Neuronal stem cell (in vitro differentiated cells): ENCODE measurements around the gene TAPT1.

Experiments
- DNase-seq: peaks from one replicate; pipeline ENCODE4 v3.0.0-alpha.2; 2013; ENCODE audit warnings: low spot score
- H2AFZ ChIP-seq: one replicate; pipeline ENCODE4 v1.6.1; 2013; ENCODE audit warnings: mild to moderate bottlenecking, low read length, inconsistent platforms
- H2AK5ac ChIP-seq: 2 replicates; pipeline ENCODE4 v1.6.1; 2013; ENCODE audit warnings: low read depth, mild to moderate bottlenecking, inconsistent platforms, low read length, moderate library complexity, mixed read lengths
- H2BK120ac ChIP-seq: 2 replicates; pipeline ENCODE4 v1.6.1; 2013; ENCODE audit warnings: low read depth, mild to moderate bottlenecking, inconsistent platforms, low read length, moderate library complexity, mixed read lengths
- H2BK12ac ChIP-seq: one replicate; pipeline ENCODE4 v1.6.1; 2013; ENCODE audit warnings: low read length, inconsistent platforms
- H2BK15ac ChIP-seq: 2 replicates; pipeline ENCODE4 v1.6.1; 2013; ENCODE audit warnings: mild to moderate bottlenecking, low read length, inconsistent platforms, mixed read lengths
- H2BK5ac ChIP-seq: one replicate; pipeline ENCODE4 v1.6.1; 2013; ENCODE audit warnings: inconsistent platforms, mild to moderate bottlenecking, low read length, moderate library complexity
- H3K14ac ChIP-seq: one replicate; pipeline ENCODE4 v1.6.1; 2013; ENCODE audit warnings: low read length, inconsistent platforms
- H3K18ac ChIP-seq: 2 replicates; pipeline ENCODE4 v1.6.1; 2013; ENCODE audit warnings: low read length, inconsistent platforms
- H3K23ac ChIP-seq: 2 replicates; pipeline ENCODE4 v1.6.1; 2013; ENCODE audit warnings: low read depth, mild to moderate bottlenecking, mixed read lengths, low read length, inconsistent platforms; ENCODE audit not compliant: poor library complexity
- H3K27ac ChIP-seq: replicated peaks from 3 replicates; pipeline ENCODE4 v1.5.1; 2013; ENCODE audit warnings: low read length, inconsistent platforms
- H3K27me3 ChIP-seq, 3 experiments: 2 replicates each; pipeline ENCODE4 v1.6.1; 2013; ENCODE audit warnings: low read length in 3 of 3, mild to moderate bottlenecking in 2 of 3, inconsistent platforms in 1 of 3, low read depth in 1 of 3, mixed read lengths in 1 of 3, moderate library complexity in 1 of 3; ENCODE audit not compliant: control insufficient read depth in 3 of 3, insufficient read depth in 3 of 3
- H3K36me3 ChIP-seq, 2 donors: replicated peaks in 1 of 2; 2 replicates each; pipeline ENCODE4 v1.6.1; 2013; ENCODE audit warnings: low read length in 2 of 2; ENCODE audit not compliant: control insufficient read depth in 2 of 2, insufficient read depth in 2 of 2
- H3K4ac ChIP-seq: 2 replicates; pipeline ENCODE4 v1.6.1; 2013; ENCODE audit warnings: inconsistent platforms, mild to moderate bottlenecking, low read length, moderate library complexity
- H3K4me1 ChIP-seq, 2 donors: 1 replicate in 1 of 2; 2 replicates in 1 of 2; pipeline ENCODE4 v1.6.1; 2013; ENCODE audit warnings: low read length in 2 of 2, low read depth in 1 of 2; ENCODE audit not compliant: control insufficient read depth in 2 of 2, insufficient read depth in 1 of 2
- H3K4me2 ChIP-seq: one replicate; pipeline ENCODE4 v1.6.1; 2013; ENCODE audit warnings: mild to moderate bottlenecking, low read length, inconsistent platforms; ENCODE audit not compliant: insufficient read depth, poor library complexity, severe bottlenecking
- H3K4me3 ChIP-seq, 2 donors: 2 replicates each; pipeline ENCODE4 v1.5.1; 2013; ENCODE audit warnings: low read length in 2 of 2, mild to moderate bottlenecking in 2 of 2, inconsistent platforms in 1 of 2, moderate library complexity in 1 of 2
- H3K79me1 ChIP-seq: one replicate; pipeline ENCODE4 v1.6.1; 2013; ENCODE audit warnings: low read depth, mild to moderate bottlenecking, inconsistent platforms, low read length, moderate library complexity
- H3K9ac ChIP-seq: one replicate; pipeline ENCODE4 v1.6.1; 2013; ENCODE audit warnings: mild to moderate bottlenecking, low read depth, low read length, inconsistent platforms; ENCODE audit not compliant: poor library complexity
- H3K9me3 ChIP-seq, 2 donors: replicated peaks in 1 of 2; 2 replicates each; pipeline versions ENCODE3 to v1.6.1; 2013; ENCODE audit warnings: low read length in 2 of 2, mild to moderate bottlenecking in 2 of 2, inconsistent platforms in 1 of 2, low read depth in 1 of 2, mixed read lengths in 1 of 2, moderate library complexity in 1 of 2; ENCODE audit not compliant: control insufficient read depth in 2 of 2, insufficient read depth in 1 of 2
- H4K8ac ChIP-seq: one replicate; pipeline ENCODE4 v1.6.1; 2013; ENCODE audit warnings: low read depth, mild to moderate bottlenecking, inconsistent platforms, low read length, moderate library complexity
- H4K91ac ChIP-seq: one replicate; pipeline ENCODE4 v1.6.1; 2013; ENCODE audit warnings: low read length, low read depth, mild to moderate bottlenecking, inconsistent platforms; ENCODE audit not compliant: poor library complexity
- WGBS, 2 donors: extraction: QIAGEN DNeasy Blood & Tissue Kit; methylation state at CpG; one replicate each; pipeline ENCODE4 v1.1.7; 2013; ENCODE audit warnings: missing lambda C conversion rate in 2 of 2, mixed read lengths in 1 of 2; ENCODE audit not compliant: insufficient read length in 2 of 2, insufficient replicate concordance in 1 of 2; ENCODE audit errors: extremely low coverage in 2 of 2; 5-methylcytosine and 5-hydroxymethylcytosine counted together

TAPT1 gene

GRCh38 chr4:16123356-16124084 is 102.8 kb downstream of the TAPT1 start:
- Histone ChIP-seq H2BK5ac (no peak overlapping the region), H3K18ac (peak overlapping the region; percentile 69), H3K36me3 (no peaks in the 10 kb centered on the region), H3K27ac (no peak overlapping the region), H3K4me3 (no peak overlapping the region), H4K8ac (no peak overlapping the region), H3K14ac (no peak overlapping the region), H3K27me3 (peaks cover 0 to 28% (median 0%) of the 10 kb centered on the region in 3 experiments), H3K9ac (no peak overlapping the region), H3K4me2 (no peak overlapping the region), H3K79me1 (no peaks in the 10 kb centered on the region), H2AK5ac (no peak overlapping the region), H4K91ac (no peak overlapping the region), H3K9me3 (no peaks in the 10 kb centered on the region), H2BK120ac (no peak overlapping the region), H2AFZ (no peak overlapping the region), H3K4ac (no peak overlapping the region), H2BK12ac (no peak overlapping the region), H3K23ac (no peak overlapping the region), H3K4me1 (peaks cover 0 to 2% of the 10 kb centered on the region in 2 donors), H2BK15ac (no peak overlapping the region)
- WGBS, 2 donors, result no CpG with 5 or more reads among the region's 7 CpGs
- no peak for DNase-seq

DNA sequence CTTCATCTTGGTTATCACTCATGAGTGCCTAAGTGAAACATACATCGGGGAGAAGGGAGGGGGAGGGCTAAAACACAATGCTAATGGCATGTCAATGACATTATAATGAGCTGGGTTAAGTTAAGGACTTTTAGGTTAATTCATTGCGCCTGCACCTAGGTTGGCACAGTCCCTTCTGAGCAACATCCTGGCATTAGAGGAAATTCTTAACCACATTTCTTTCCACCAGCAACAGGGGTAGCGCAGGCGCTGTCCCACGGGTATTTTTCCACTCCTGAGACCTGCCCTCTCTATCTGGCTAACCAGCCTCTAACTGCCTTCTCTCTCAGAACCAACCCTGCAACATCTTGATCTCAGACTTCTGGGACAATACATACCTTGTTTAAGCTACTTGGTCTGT is 103.5 kb downstream of the TAPT1 start:
- H4K8ac ChIP-seq, result no peak overlapping the region
- H3K4me2 ChIP-seq, result no peak overlapping the region
- H2BK5ac ChIP-seq, result no peak overlapping the region
- DNase-seq, result no peak
- no peaks in the 10 kb centered on the region for H3K36me3 ChIP-seq
- no peak overlapping the region for H3K27ac ChIP-seq
- H4K91ac ChIP-seq, result no peak overlapping the region
- peaks cover 0 to 2% of the 10 kb centered on the region in 2 donors for H3K4me1 ChIP-seq
- no peak overlapping the region for H3K4ac ChIP-seq
- no peak overlapping the region for H3K23ac ChIP-seq
- peaks cover 0 to 21% (median 0%) of the 10 kb centered on the region in 3 experiments for H3K27me3 ChIP-seq
- no peak overlapping the region for H3K14ac ChIP-seq
- no peak overlapping the region for H2BK12ac ChIP-seq
- H2AK5ac ChIP-seq, result no peak overlapping the region
- no peaks in the 10 kb centered on the region for H3K9me3 ChIP-seq
- no peak overlapping the region for H2BK15ac ChIP-seq
- no peak overlapping the region for H3K4me3 ChIP-seq
- no peaks in the 10 kb centered on the region for H3K79me1 ChIP-seq
- no peak overlapping the region for H2BK120ac ChIP-seq
- no peak overlapping the region for H3K9ac ChIP-seq
- no peak overlapping the region for H2AFZ ChIP-seq
- WGBS, 2 donors, result no CpG with 5 or more reads among the region's 5 CpGs
- H3K18ac ChIP-seq, result peak overlapping the region; percentile 11

- H2BK120ac ChIP-seq, result no peak overlapping the region
- H3K4me1 ChIP-seq, result peaks cover 0 to 2% of the 10 kb centered on the region in 2 donors
Observed at GRCh38 chr4:16122308-16122711, 104.0 kb downstream of the TAPT1 start.

GRCh38 chr4:16120720-16121119 is 105.6 kb downstream of the TAPT1 start:
- no peak overlapping the region for H3K9ac ChIP-seq
- no peaks in the 10 kb centered on the region for H3K79me1 ChIP-seq
- H3K18ac ChIP-seq, result no peak overlapping the region
- peaks cover 0 to 3% of the 10 kb centered on the region in 2 donors for H3K4me1 ChIP-seq
- H3K4me3 ChIP-seq, result no peak overlapping the region
- no peak for DNase-seq
- H3K14ac ChIP-seq, result no peak overlapping the region
- H4K8ac ChIP-seq, result no peak overlapping the region
- H3K27me3 ChIP-seq, result peaks cover 0 to 14% (median 0%) of the 10 kb centered on the region in 3 experiments
- no peaks in the 10 kb centered on the region for H3K9me3 ChIP-seq
- no peak overlapping the region for H3K27ac ChIP-seq
- no peak overlapping the region for H2BK15ac ChIP-seq
- H3K36me3 ChIP-seq, result no peaks in the 10 kb centered on the region
- no peak overlapping the region for H2BK120ac ChIP-seq
- H2BK12ac ChIP-seq, result no peak overlapping the region
- no peak overlapping the region for H3K23ac ChIP-seq
- H3K4ac ChIP-seq, result no peak overlapping the region
- H3K4me2 ChIP-seq, result no peak overlapping the region
- H4K91ac ChIP-seq, result no peak overlapping the region
- no CpG with 5 or more reads among the region's 4 CpGs for WGBS, 2 donors
- H2BK5ac ChIP-seq, result no peak overlapping the region
- no peak overlapping the region for H2AK5ac ChIP-seq
- peak overlapping the region; percentile 86 for H2AFZ ChIP-seq

More at GRCh38 chr4:16122308-16122711, 104.0 kb downstream of the TAPT1 start:
- no CpG with 5 or more reads among the region's 4 CpGs for WGBS, 2 donors
- Histone ChIP-seq H4K91ac (no peak overlapping the region), H3K14ac (no peak overlapping the region), H3K79me1 (no peaks in the 10 kb centered on the region), H3K36me3 (no peaks in the 10 kb centered on the region), H2AFZ (no peak overlapping the region), H3K27ac (no peak overlapping the region), H3K9ac (no peak overlapping the region), H3K4me2 (no peak overlapping the region), H3K4me3 (no peak overlapping the region), H4K8ac (no peak overlapping the region), H3K23ac (no peak overlapping the region), H3K18ac (no peak overlapping the region), H3K4ac (no peak overlapping the region), H3K27me3 (peaks cover 0 to 20% (median 0%) of the 10 kb centered on the region in 3 experiments), H2AK5ac (no peak overlapping the region), H2BK12ac (no peak overlapping the region), H3K9me3 (no peaks in the 10 kb centered on the region), H2BK5ac (no peak overlapping the region), H2BK15ac (no peak overlapping the region)
- no peak for DNase-seq
